ENCODE results near the gene PCSK7.

- TF ChIP-seq JUND (IDR thresholded peaks at IDR 0.05) (no peak), ELF1 (IDR thresholded peaks at IDR 0.05; ENCODE audit: borderline replicate concordance, low read depth) (no peak), POLR2A (IDR thresholded peaks at IDR 0.05; ENCODE audit: borderline replicate concordance, extremely low read depth, insufficient read depth, insufficient read length) (no peak), EZH2phosphoT487 (IDR thresholded peaks at IDR 0.05; ENCODE audit: borderline replicate concordance) (no peak), EZH2 (IDR thresholded peaks at IDR 0.05) (no peak), CTCF (IDR thresholded peaks at IDR 0.05 in 2 of 3, conservative IDR thresholded peaks at IDR 0.05 in 1 of 3; ENCODE audit: borderline replicate concordance in 1 of 3, insufficient read depth in 1 of 3, low read depth in 2 of 3, low read length in 2 of 3) (no peak), RAD21 (IDR thresholded peaks at IDR 0.05; ENCODE audit: low read depth) (no peak), REST (IDR thresholded peaks at IDR 0.05; ENCODE audit: low read depth) (no peak)
These were observed 11.9 kb downstream of the PCSK7 start for GRCh38 chr11:117219995-117220394.
